GM18508 (cell line): ENCODE results near the gene STX8.

Source experiments
- ATAC-seq: cut with Tn5 transposase; IDR thresholded peaks from one replicate; pipeline ENCODE4 v1.9.1; 2021; ENCODE audit warnings: moderate number of reproducible peaks; ENCODE audit not compliant: insufficient read depth, unreplicated experiment

Gene STX8

GRCh38 chr17:9234389-9234945 is 341.2 kb downstream of the STX8 start:
- no peak for ATAC-seq

- no peak for ATAC-seq
These were observed 341.9 kb downstream of the STX8 start for GRCh38 chr17:9233761-9234160.

- ATAC-seq = no peak
These were observed 342.4 kb downstream of the STX8 start for GRCh38 chr17:9233271-9233599.

GRCh38 chr17:9232591-9233270 is 342.9 kb downstream of the STX8 start:
- no peak for ATAC-seq

GRCh38 chr17:9232155-9232475 is 343.5 kb downstream of the STX8 start:
- ATAC-seq = no peak

GRCh38 chr17:9231449-9232154 is 344.0 kb downstream of the STX8 start:
- no peak for ATAC-seq

GRCh38 chr17:9230861-9231260 is 344.8 kb downstream of the STX8 start:
- ATAC-seq = no peak

- ATAC-seq = no peak
These were observed 345.3 kb downstream of the STX8 start for GRCh38 chr17:9230346-9230745.

GRCh38 chr17:9229826-9230201 is 345.8 kb downstream of the STX8 start:
- no peak for ATAC-seq

GRCh38 chr17:9229160-9229825 is 346.3 kb downstream of the STX8 start:
- no peak for ATAC-seq

GRCh38 chr17:9228408-9229159 is 347.0 kb downstream of the STX8 start:
- no peak for ATAC-seq

- no peak for ATAC-seq
These were observed 347.7 kb downstream of the STX8 start for GRCh38 chr17:9227819-9228407.

- no peak for ATAC-seq
These were observed 348.9 kb downstream of the STX8 start for GRCh38 chr17:9226794-9227135.

GRCh38 chr17:9226130-9226793 is 349.4 kb downstream of the STX8 start:
- ATAC-seq = no peak

GRCh38 chr17:9225305-9226101 is 350.1 kb downstream of the STX8 start:
- ATAC-seq = no peak

GRCh38 chr17:9224485-9224884 is 351.1 kb downstream of the STX8 start:
- no peak for ATAC-seq

- no peak for ATAC-seq
These were observed 352.1 kb downstream of the STX8 start for GRCh38 chr17:9223531-9223930.

- ATAC-seq = no peak
These were observed 353.8 kb downstream of the STX8 start for GRCh38 chr17:9221922-9222180.

GRCh38 chr17:9221147-9221921 is 354.3 kb downstream of the STX8 start:
- ATAC-seq = no peak
